Gastrocnemius medialis (tissue), 4 donors: ENCODE results near the gene DCAF5. TPM values are rescaled to one million over a fixed set of nuclear protein-coding genes. Genes with fewer than 3 reads are reported as not detected.
A peak's percentile ranks its signal among the peaks of the same experiment; 100 is the strongest.

Experiments used
- ATAC-seq, 2 donors: fragments of 150-250 bp; one replicate each; pipeline ENCODE4 v1.9.1; 2016
- DNase-seq, 2 donors: peaks; one replicate each; pipeline ENCODE4 v3.0.0-alpha.2; 2019
- H3K27ac ChIP-seq, 4 donors: fragments of 200-600 bp; sonication (generic); 1 replicate in 1 of 4; 2 replicates in 3 of 4; pipeline ENCODE4 v1.5.1; 2016 to 2018; ENCODE audit warnings: mild to moderate bottlenecking in 2 of 4, moderate library complexity in 1 of 4
- H3K27me3 ChIP-seq, 3 donors: fragments of 200-600 bp; sonication (generic) in 2 of 3; 1 replicate in 1 of 3; 2 replicates in 2 of 3; pipeline versions ENCODE4 v1.5.1 to v1.6.0; 2016 to 2019; ENCODE audit warnings: mild to moderate bottlenecking in 1 of 3, moderate library complexity in 1 of 3
- H3K36me3 ChIP-seq, 2 donors: fragments of 200-600 bp; sonication (generic) in 1 of 2; one replicate each; pipeline ENCODE4 v1.5.1; 2017 to 2018
- H3K4me1 ChIP-seq, 2 donors: fragments of 200-600 bp; sonication (generic) in 1 of 2; one replicate each; pipeline ENCODE4 v1.5.1; 2016 to 2017; ENCODE audit warnings: mild to moderate bottlenecking in 2 of 2
- H3K4me3 ChIP-seq, 4 donors: fragments of 200-600 bp; sonication (generic) in 3 of 4; 1 replicate in 1 of 4; 2 replicates in 3 of 4; pipeline ENCODE4 v1.5.1; 2016 to 2019; ENCODE audit warnings: mild to moderate bottlenecking in 2 of 4
- H3K9me3 ChIP-seq, 3 donors: fragments of 200-600 bp; sonication (generic) in 2 of 3; 1 replicate in 1 of 3; 2 replicates in 2 of 3; pipeline ENCODE4 v1.5.1; 2016 to 2019
- POLR2A ChIP-seq, 2 donors: fragments of 450-650 bp; IDR thresholded peaks; one replicate each; pipeline ENCODE4 v1.6.1; 2017; ENCODE audit warnings: antibody characterized with exemption in 2 of 2, mild to moderate bottlenecking in 2 of 2, moderate library complexity in 2 of 2
- in situ Hi-C, 4 donors: fragments of 200-750 bp; cut with MboI; loops; one replicate each; pipeline versions ENCODE4 v1.15.0 to v1.8.0; 2017; ENCODE audit warnings: low sequenced_read_pairs in 4 of 4
- intact Hi-C: fragments of 100-400 bp; cut with DNase I; formaldehyde crosslinking; loops from one replicate; pipeline ENCODE4 v1.15.1; 2023; ENCODE audit warnings: low total_unique reads
- total RNA-seq, 4 donors: library from RNA; depleted of rRNA; stranded (reverse); fragments of >200 nt; gene quantifications; one replicate each; pipeline versions ENCODE4 v1.1.0 to v1.2.3, GENCODE V29; 2016
- TF ChIP-seq, protein P1 (sequence below), 5 experiments: fragments of 450-650 bp in 3 of 5; fragments of 200-600 bp in 2 of 5; sonication (generic) in 2 of 5; IDR thresholded peaks in 4 of 5; conservative IDR thresholded peaks in 1 of 5; 1 replicate in 4 of 5; 2 replicates in 1 of 5; pipeline ENCODE4 v1.5.1; 2016 to 2019; ENCODE audit warnings: antibody characterized with exemption in 5 of 5, mild to moderate bottlenecking in 3 of 5, moderate library complexity in 3 of 5

The DCAF5 gene
- total RNA-seq, 4 donors from 2014 or later, result 45.9 to 96.6 (median 66.8) TPM

DNA sequence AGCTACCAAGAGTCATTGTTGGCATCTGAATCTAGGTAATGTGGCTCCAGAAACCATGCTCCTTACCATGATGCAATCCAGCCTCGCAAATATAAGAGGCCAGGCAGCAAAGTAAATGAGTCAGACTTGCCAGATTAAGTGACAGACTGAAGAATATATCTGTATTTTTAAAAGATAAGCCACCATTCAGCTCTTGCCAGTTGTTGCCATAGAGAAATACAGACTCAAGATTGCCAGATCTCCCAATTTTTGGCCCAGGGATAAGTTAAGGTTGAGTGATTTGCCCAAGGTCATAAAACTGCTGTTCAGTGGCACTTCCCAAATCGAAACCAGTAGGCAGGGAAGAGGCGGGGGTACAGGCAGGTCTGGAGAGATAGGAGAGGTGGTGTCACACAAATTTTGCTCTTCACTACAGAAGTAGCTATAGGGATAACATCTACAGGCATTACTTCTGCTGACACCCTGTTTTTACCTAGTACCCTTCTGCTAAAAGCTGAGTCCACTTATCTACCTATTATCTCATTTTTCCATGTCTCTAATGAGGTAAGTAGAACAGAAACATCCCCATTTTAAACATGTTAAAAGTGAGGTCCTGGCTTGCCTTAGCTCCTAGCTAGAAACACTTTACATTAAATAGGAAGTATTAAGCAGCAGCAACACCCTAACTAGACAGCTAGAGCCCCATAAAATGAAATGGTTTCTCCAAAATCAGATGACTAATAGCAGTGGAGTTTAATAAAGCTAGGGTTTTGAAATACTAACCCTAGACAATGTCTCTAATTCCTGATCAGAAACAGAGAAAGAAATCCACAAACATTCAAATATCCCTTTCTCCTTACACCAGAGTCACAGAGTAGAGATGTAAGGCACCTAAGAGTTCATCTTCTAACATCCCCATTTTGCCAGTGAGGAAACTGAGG, 19.5 kb downstream of the DCAF5 start:
- Histone ChIP-seq H3K4me1 (peaks cover 84 to 90% of the 10 kb centered on the region in 2 donors), H3K4me3 (no peak overlapping the region), H3K27ac (peak overlapping the region; percentile 15 to 54 (median 42)), H3K27me3 (no peaks in the 10 kb centered on the region), H3K9me3 (no peaks in the 10 kb centered on the region), H3K36me3 (no peaks in the 10 kb centered on the region)
- peak; percentile 86 to 87 for ATAC-seq
- in situ Hi-C loops, result no loop called here
- no peak for TF ChIP-seq POLR2A (IDR thresholded peaks at IDR 0.05)
- TF ChIP-seq, protein P1, sequence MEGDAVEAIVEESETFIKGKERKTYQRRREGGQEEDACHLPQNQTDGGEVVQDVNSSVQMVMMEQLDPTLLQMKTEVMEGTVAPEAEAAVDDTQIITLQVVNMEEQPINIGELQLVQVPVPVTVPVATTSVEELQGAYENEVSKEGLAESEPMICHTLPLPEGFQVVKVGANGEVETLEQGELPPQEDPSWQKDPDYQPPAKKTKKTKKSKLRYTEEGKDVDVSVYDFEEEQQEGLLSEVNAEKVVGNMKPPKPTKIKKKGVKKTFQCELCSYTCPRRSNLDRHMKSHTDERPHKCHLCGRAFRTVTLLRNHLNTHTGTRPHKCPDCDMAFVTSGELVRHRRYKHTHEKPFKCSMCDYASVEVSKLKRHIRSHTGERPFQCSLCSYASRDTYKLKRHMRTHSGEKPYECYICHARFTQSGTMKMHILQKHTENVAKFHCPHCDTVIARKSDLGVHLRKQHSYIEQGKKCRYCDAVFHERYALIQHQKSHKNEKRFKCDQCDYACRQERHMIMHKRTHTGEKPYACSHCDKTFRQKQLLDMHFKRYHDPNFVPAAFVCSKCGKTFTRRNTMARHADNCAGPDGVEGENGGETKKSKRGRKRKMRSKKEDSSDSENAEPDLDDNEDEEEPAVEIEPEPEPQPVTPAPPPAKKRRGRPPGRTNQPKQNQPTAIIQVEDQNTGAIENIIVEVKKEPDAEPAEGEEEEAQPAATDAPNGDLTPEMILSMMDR (IDR thresholded peaks at IDR 0.05 in 4 of 5, conservative IDR thresholded peaks at IDR 0.05 in 1 of 5), result no peak
- DNase-seq, result peak; percentile 13 to 31
- intact Hi-C loops, result no loop called here

GRCh38 chr14:69132513-69133181, 20.3 kb downstream of the DCAF5 start:
- Histone ChIP-seq H3K27me3 (no peaks in the 10 kb centered on the region), H3K9me3 (no peaks in the 10 kb centered on the region), H3K36me3 (no peaks in the 10 kb centered on the region), H3K4me3 (no peak overlapping the region), H3K27ac (peak overlapping the region; percentile 15 to 54 (median 42)), H3K4me1 (peaks cover 76 to 82% of the 10 kb centered on the region in 2 donors)
- intact Hi-C loops (no loop called here), in situ Hi-C loops (no loop called here)
- TF ChIP-seq, protein P1 (IDR thresholded peaks at IDR 0.05 in 4 of 5, conservative IDR thresholded peaks at IDR 0.05 in 1 of 5), result no peak
- TF ChIP-seq POLR2A (IDR thresholded peaks at IDR 0.05), result no peak
- ATAC-seq (no peak), DNase-seq (no peak)

DNA sequence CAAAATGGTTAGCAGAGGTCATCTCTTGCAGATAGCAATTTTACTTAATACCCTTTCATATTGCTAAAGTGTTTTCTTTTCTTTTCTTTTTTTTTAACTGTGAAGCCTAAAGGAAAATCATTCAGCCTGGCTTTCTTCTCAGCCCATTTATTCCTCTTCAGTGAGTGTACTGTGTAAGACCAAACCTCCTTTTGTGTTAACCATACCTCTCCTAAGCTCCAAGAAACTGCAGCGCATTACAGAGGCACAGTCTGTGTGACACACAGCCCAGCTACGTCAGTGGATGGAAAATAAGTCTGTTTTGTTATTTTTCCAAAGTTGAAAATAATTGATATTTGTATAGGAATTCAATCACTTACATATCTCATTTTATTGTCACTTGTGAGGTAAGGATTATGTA, 21.7 kb downstream of the DCAF5 start:
- H3K36me3 ChIP-seq, result no peaks in the 10 kb centered on the region
- H3K4me3 ChIP-seq, result no peak overlapping the region
- intact Hi-C loops, result no loop called here
- DNase-seq, result no peak
- in situ Hi-C loops, result no loop called here
- H3K9me3 ChIP-seq, result no peaks in the 10 kb centered on the region
- H3K27me3 ChIP-seq, result no peaks in the 10 kb centered on the region
- no peak for ATAC-seq
- H3K4me1 ChIP-seq, result peaks cover 69 to 74% of the 10 kb centered on the region in 2 donors
- TF ChIP-seq POLR2A (IDR thresholded peaks at IDR 0.05), result no peak
- TF ChIP-seq, protein P1 (IDR thresholded peaks at IDR 0.05 in 4 of 5, conservative IDR thresholded peaks at IDR 0.05 in 1 of 5), result no peak
- peak overlapping the region in 2 of 4 donors; percentile 24 to 54 for H3K27ac ChIP-seq

DNA sequence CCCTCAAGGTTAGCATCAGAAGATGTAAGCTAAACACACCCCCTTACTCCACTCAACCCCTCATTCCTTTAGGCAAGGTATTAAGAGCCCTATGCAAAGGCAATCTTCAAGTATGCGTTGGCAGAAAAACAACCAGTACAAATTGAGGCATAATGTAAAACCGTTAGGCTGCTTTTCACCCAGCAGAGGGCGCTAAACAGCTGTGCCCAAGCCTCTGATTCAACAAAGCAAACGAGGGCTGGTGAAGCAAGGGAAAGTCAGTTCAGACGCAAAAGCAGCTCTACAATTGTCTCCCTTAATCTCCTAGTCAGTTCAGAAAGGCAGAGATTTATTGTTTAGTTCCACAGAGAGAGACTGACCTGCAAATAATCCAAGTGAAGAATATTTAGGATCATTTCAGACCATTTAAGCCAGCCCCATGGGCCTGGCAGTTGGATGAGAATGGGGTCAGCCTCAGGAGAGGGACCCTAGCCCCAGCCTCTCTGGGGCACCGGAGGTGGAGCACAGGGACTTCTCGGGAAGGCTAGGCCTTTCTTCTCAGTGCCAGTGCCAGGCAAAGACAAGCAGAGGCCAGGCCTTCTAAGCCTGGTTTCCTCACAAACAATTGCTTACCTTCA, 23.5 kb downstream of the DCAF5 start:
- no peak overlapping the region for H3K4me3 ChIP-seq
- ATAC-seq (peak; percentile 81 to 86), DNase-seq (peak; percentile 57 to 67)
- no peaks in the 10 kb centered on the region for H3K9me3 ChIP-seq
- H3K27me3 ChIP-seq, result no peaks in the 10 kb centered on the region
- in situ Hi-C loops (no loop called here), intact Hi-C loops (loop anchor here (1.0 to 2.0 kb wide), 3 partner anchors 22 to 83 kb away; partner anchors contain the start of gene EXD2)
- peaks cover 63 to 69% of the 10 kb centered on the region in 2 donors for H3K4me1 ChIP-seq
- no peak for TF ChIP-seq POLR2A (IDR thresholded peaks at IDR 0.05)
- TF ChIP-seq, protein P1 (IDR thresholded peaks at IDR 0.05 in 4 of 5, conservative IDR thresholded peaks at IDR 0.05 in 1 of 5), result peak; percentile 79 to 93 (median 87)
- no peaks in the 10 kb centered on the region for H3K36me3 ChIP-seq
- peak overlapping the region; percentile 58 to 79 (median 61) for H3K27ac ChIP-seq
